Loucy (cell line): ENCODE measurements around the gene THRSP.
A peak's percentile ranks its signal among the peaks of the same experiment; 100 is the strongest.

Experiments
- H2AFZ ChIP-seq: fragments of 200-600 bp; sonication (generic); 2 replicates; pipeline ENCODE4 v1.6.0; 2016; ENCODE audit warnings: antibody characterized with exemption, mild to moderate bottlenecking, low read length, moderate library complexity
- H3F3A ChIP-seq: fragments of 200-600 bp; 2 replicates; pipeline ENCODE4 v1.6.0; 2016; ENCODE audit warnings: antibody characterized with exemption, low read depth, mild to moderate bottlenecking
- H3K27me3 ChIP-seq: fragments of 200-600 bp; sonication (generic); 2 replicates; pipeline ENCODE4 v1.6.1; 2014; ENCODE audit warnings: low read length, mild to moderate bottlenecking; ENCODE audit not compliant: insufficient read depth, poor library complexity, severe bottlenecking
- H3K36me3 ChIP-seq: fragments of 200-600 bp; sonication (generic); 2 replicates; pipeline ENCODE4 v1.6.1; 2016; ENCODE audit warnings: low read length; ENCODE audit not compliant: insufficient read depth
- H3K4me1 ChIP-seq: fragments of 200-600 bp; sonication (generic); 2 replicates; pipeline ENCODE4 v1.5.1; 2014; ENCODE audit warnings: low read length, mild to moderate bottlenecking; ENCODE audit not compliant: insufficient read depth, poor library complexity, severe bottlenecking
- H3K4me2 ChIP-seq: fragments of 200-600 bp; sonication (generic); 2 replicates; pipeline ENCODE4 v1.6.0; 2014; ENCODE audit warnings: antibody characterized with exemption, low read length, low read depth, mild to moderate bottlenecking; ENCODE audit not compliant: poor library complexity, severe bottlenecking
- H3K4me3 ChIP-seq: fragments of 200-600 bp; sonication (generic); 2 replicates; pipeline ENCODE4 v1.5.1; 2014; ENCODE audit warnings: low read length, mild to moderate bottlenecking, mixed read lengths; ENCODE audit not compliant: poor library complexity, severe bottlenecking
- H3K79me2 ChIP-seq: fragments of 200-600 bp; sonication (generic); 2 replicates; pipeline ENCODE4 v1.6.1; 2014; ENCODE audit warnings: low read length; ENCODE audit not compliant: insufficient read depth
- H3K9ac ChIP-seq: fragments of 200-600 bp; sonication (generic); 2 replicates; pipeline ENCODE4 v1.6.0; 2014; ENCODE audit warnings: mild to moderate bottlenecking, low read depth, low read length, moderate library complexity; ENCODE audit not compliant: poor library complexity, severe bottlenecking
- H3K9me2 ChIP-seq: fragments of 200-600 bp; sonication (generic); replicated peaks from 2 replicates; pipeline ENCODE4 v1.6.1; 2016; ENCODE audit warnings: low read depth, low read length, mixed read lengths
- H3K9me3 ChIP-seq: fragments of 200-600 bp; sonication (generic); 2 replicates; pipeline ENCODE4 v1.6.1; 2014; ENCODE audit warnings: mild to moderate bottlenecking, antibody characterized with exemption, low read length, low read depth; ENCODE audit not compliant: insufficient read depth
- H4K20me1 ChIP-seq: fragments of 200-600 bp; sonication (generic); 2 replicates; pipeline ENCODE4 v1.6.0; 2014; ENCODE audit warnings: antibody characterized with exemption, low read length, mild to moderate bottlenecking; ENCODE audit not compliant: insufficient read depth, poor library complexity, severe bottlenecking
- EZH2phosphoT487 ChIP-seq: fragments of 200-600 bp; IDR thresholded peaks from 2 replicates; pipeline ENCODE4 v1.6.1; 2018; ENCODE audit warnings: antibody characterized with exemption, mild to moderate bottlenecking, moderate library complexity, borderline replicate concordance
- TF ChIP-seq, protein P1 (sequence below): fragments of 200-600 bp; sonication (generic); conservative IDR thresholded peaks from 2 replicates; pipeline ENCODE4 v1.5.1; 2014; ENCODE audit warnings: mild to moderate bottlenecking, antibody characterized with exemption, low read length

THRSP gene

DNA sequence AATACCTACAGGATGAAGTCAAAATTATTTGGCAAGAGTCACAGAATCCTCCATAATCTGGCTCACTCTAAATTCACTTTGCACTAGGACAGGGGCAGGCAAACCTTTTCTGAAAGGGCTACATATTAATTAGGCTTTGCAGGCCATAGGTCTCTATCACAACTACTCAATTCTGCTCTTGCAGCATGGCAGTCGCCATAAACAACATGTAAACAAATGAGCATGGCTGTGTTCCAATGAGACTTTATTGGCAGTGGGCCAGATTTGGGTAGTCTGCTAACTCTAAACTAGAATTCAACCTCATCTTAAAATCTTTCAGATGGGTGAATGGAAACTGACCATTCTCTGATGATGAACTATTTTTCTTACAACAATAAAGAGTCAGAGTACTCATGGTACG, 5.8 kb downstream of the THRSP start:
- no peak overlapping the region for H3K9ac ChIP-seq
- no peak for TF ChIP-seq EZH2phosphoT487
- TF ChIP-seq, protein P1, sequence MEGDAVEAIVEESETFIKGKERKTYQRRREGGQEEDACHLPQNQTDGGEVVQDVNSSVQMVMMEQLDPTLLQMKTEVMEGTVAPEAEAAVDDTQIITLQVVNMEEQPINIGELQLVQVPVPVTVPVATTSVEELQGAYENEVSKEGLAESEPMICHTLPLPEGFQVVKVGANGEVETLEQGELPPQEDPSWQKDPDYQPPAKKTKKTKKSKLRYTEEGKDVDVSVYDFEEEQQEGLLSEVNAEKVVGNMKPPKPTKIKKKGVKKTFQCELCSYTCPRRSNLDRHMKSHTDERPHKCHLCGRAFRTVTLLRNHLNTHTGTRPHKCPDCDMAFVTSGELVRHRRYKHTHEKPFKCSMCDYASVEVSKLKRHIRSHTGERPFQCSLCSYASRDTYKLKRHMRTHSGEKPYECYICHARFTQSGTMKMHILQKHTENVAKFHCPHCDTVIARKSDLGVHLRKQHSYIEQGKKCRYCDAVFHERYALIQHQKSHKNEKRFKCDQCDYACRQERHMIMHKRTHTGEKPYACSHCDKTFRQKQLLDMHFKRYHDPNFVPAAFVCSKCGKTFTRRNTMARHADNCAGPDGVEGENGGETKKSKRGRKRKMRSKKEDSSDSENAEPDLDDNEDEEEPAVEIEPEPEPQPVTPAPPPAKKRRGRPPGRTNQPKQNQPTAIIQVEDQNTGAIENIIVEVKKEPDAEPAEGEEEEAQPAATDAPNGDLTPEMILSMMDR: no peak
- H4K20me1 ChIP-seq: peaks cover 23% of the 10 kb centered on the region
- H3K4me2 ChIP-seq: no peak overlapping the region
- peaks cover 48% of the 10 kb centered on the region for H3K79me2 ChIP-seq
- H3K9me2 ChIP-seq: no peaks in the 10 kb centered on the region
- no peaks in the 10 kb centered on the region for H3K9me3 ChIP-seq
- H3K4me3 ChIP-seq: no peak overlapping the region
- H3F3A ChIP-seq: no peaks in the 10 kb centered on the region
- H2AFZ ChIP-seq: no peak overlapping the region
- no peaks in the 10 kb centered on the region for H3K27me3 ChIP-seq
- H3K4me1 ChIP-seq: peaks cover 8% of the 10 kb centered on the region
- H3K36me3 ChIP-seq: peaks cover 52% of the 10 kb centered on the region; the same call in 1 of the 2 replicates

- Histone ChIP-seq H4K20me1 (peaks cover 34% of the 10 kb centered on the region), H3K9ac (no peak overlapping the region), H3K4me3 (no peak overlapping the region), H2AFZ (no peak overlapping the region), H3K9me3 (no peaks in the 10 kb centered on the region), H3F3A (no peaks in the 10 kb centered on the region), H3K9me2 (no peaks in the 10 kb centered on the region), H3K36me3 (peaks cover 52% of the 10 kb centered on the region; the same call in 1 of the 2 replicates), H3K79me2 (peaks cover 59% of the 10 kb centered on the region), H3K4me1 (peaks cover 17% of the 10 kb centered on the region), H3K27me3 (no peaks in the 10 kb centered on the region), H3K4me2 (no peak overlapping the region)
- TF ChIP-seq EZH2phosphoT487: no peak
- TF ChIP-seq, protein P1: no peak
Observed at GRCh38 chr11:78070621-78071020, 7.0 kb downstream of the THRSP start.

DNA sequence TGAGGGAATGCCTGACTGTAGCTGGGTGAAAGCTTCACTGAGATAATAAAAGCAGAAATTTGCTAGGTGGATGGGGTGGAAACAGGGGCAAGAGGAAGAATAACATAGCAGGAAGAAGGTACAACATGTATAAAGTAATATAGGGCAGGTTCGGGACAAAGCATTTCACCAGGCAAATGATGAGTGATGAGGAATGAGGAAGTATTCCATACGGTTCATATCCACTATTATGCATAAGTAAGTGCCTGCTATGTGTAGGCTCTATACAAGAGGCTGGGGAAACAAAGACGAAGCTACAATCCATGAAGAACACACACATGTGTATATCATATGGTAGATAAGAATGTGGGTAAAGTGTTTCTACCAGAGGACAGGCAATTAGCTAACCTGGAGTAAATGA, 8.1 kb downstream of the THRSP start:
- peaks cover 44% of the 10 kb centered on the region for H4K20me1 ChIP-seq
- no peaks in the 10 kb centered on the region for H3K9me2 ChIP-seq
- H3F3A ChIP-seq: no peaks in the 10 kb centered on the region
- H3K4me3 ChIP-seq: no peak overlapping the region
- TF ChIP-seq, protein P1: no peak
- no peak for TF ChIP-seq EZH2phosphoT487
- H2AFZ ChIP-seq: no peak overlapping the region
- no peaks in the 10 kb centered on the region for H3K9me3 ChIP-seq
- peaks cover 52% of the 10 kb centered on the region; the same call in 1 of the 2 replicates for H3K36me3 ChIP-seq
- peaks cover 26% of the 10 kb centered on the region for H3K4me1 ChIP-seq
- H3K79me2 ChIP-seq: peaks cover 70% of the 10 kb centered on the region
- H3K27me3 ChIP-seq: no peaks in the 10 kb centered on the region
- no peak overlapping the region for H3K9ac ChIP-seq
- H3K4me2 ChIP-seq: peak overlapping the region; percentile 31
